HCT116 (cell line): ENCODE results near the gene RAD17. TPM values are rescaled to one million over a fixed set of nuclear protein-coding genes. Genes with fewer than 3 reads are reported as not detected.

Source experiments
- ATAC-seq: fragments of 200-7000 bp; cut with Tn5 transposase; 2 replicates; pipeline ENCODE4 v1.9.1; 2020; ENCODE audit warnings: mild to moderate bottlenecking, moderate library complexity
- BruUV-seq: library from RNA; stranded (reverse); fragments of 400-500 nt; replicated peaks from 2 replicates; lab custom pipeline; 2021; lab: Mats Ljungman, UMichigan
- CTCF ChIA-PET: fragments of 300-600 bp; sonication (Branson Sonifier 250); formaldehyde crosslinking; loops from one replicate; lab custom pipeline; 2021; ENCODE audit warnings: antibody characterized with exemption; lab: Charles Lee
- POLR2A ChIA-PET: fragments of 300-600, 350-600 bp; sonication (Branson Sonifier 250); formaldehyde crosslinking; loops from one replicate; lab custom pipeline; 2021; ENCODE audit warnings: antibody characterized with exemption; lab: Charles Lee
- RAD21 ChIA-PET, 2 experiments: fragments of 300-600 bp; sonication (Branson Sonifier 250); formaldehyde crosslinking; loops; one replicate each; lab custom pipeline; 2023; ENCODE audit warnings: low total read pairs in 2 of 2; ENCODE audit not compliant: uncharacterized antibody in 2 of 2, unreplicated experiment in 2 of 2, low non-redundant PET in 1 of 2; lab: Charles Lee
- DNase-seq: peaks from one replicate; pipeline ENCODE4 v3.0.0-alpha.2; 2010; ENCODE audit warnings: low read depth, low spot score
- H2AFZ ChIP-seq: fragments of 200-600 bp; shearing (Covaris generic), sonication (generic); 2 replicates; pipeline ENCODE4 v1.6.1; 2017; ENCODE audit warnings: low read depth, mixed run types, mixed read lengths, antibody characterized with exemption, low read length; ENCODE audit not compliant: poor library complexity, severe bottlenecking
- H3K27ac ChIP-seq: 2 replicates; pipeline ENCODE4 v1.5.1; 2012; ENCODE audit warnings: low read depth, low read length
- H3K27me3 ChIP-seq: fragments of 200-600 bp; sonication (generic); 2 replicates; pipeline ENCODE4 v1.6.1; 2016; ENCODE audit warnings: mixed run types, low read length, mixed read lengths; ENCODE audit not compliant: insufficient read depth
- H3K36me3 ChIP-seq, 2 experiments: fragments of 200-500 bp in 1 of 2; fragments of 200-600 bp in 1 of 2; sonication (Bioruptor generic) in 1 of 2; sonication (generic) in 1 of 2; 2 replicates each; pipeline versions ENCODE4 v1.5.1 to v1.6.1; 2014 to 2016; ENCODE audit warnings: low read length in 2 of 2, inconsistent platforms in 1 of 2, mixed read lengths in 1 of 2, mixed run types in 1 of 2; ENCODE audit not compliant: insufficient read depth in 2 of 2, control insufficient read depth in 1 of 2
- H3K4me1 ChIP-seq, 2 experiments: fragments of 200-600 bp in 1 of 2; sonication (generic) in 1 of 2; 2 replicates each; pipeline versions ENCODE4 v1.5.1 to v1.6.1; 2012 to 2017; ENCODE audit warnings: low read length in 2 of 2, inconsistent platforms in 1 of 2, mild to moderate bottlenecking in 1 of 2, mixed read lengths in 1 of 2, mixed run types in 1 of 2, moderate library complexity in 1 of 2; ENCODE audit not compliant: insufficient read depth in 2 of 2, control insufficient read depth in 1 of 2
- H3K4me2 ChIP-seq: fragments of 200-600 bp; sonication (generic); 2 replicates; pipeline ENCODE4 v1.6.1; 2017; ENCODE audit warnings: mixed run types, low read length, mixed read lengths
- H3K4me3 ChIP-seq, 2 experiments: fragments of 200-600 bp in 1 of 2; sonication (generic) in 1 of 2; replicated peaks in 1 of 2; 2 replicates each; pipeline ENCODE4 v1.5.1; 2011 to 2016; ENCODE audit warnings: low read length in 2 of 2, control low read depth in 1 of 2, low read depth in 1 of 2, mild to moderate bottlenecking in 1 of 2, mixed read lengths in 1 of 2, mixed run types in 1 of 2
- H3K79me2 ChIP-seq: fragments of 200-600 bp; sonication (generic); 2 replicates; pipeline ENCODE4 v1.6.1; 2017; ENCODE audit warnings: mild to moderate bottlenecking, mixed run types, low read length, moderate library complexity, mixed read lengths; ENCODE audit not compliant: insufficient read depth
- H3K9ac ChIP-seq: fragments of 200-600 bp; sonication (generic); 2 replicates; pipeline ENCODE4 v1.6.1; 2016; ENCODE audit warnings: low read length, mixed read lengths
- H3K9me2 ChIP-seq: fragments of 200-600 bp; sonication (generic), shearing (Covaris generic); 2 replicates; pipeline ENCODE4 v1.6.1; 2017; ENCODE audit warnings: mixed run types, mild to moderate bottlenecking, moderate library complexity; ENCODE audit not compliant: insufficient read depth
- H3K9me3 ChIP-seq, 2 experiments: fragments of 200-500 bp in 1 of 2; fragments of 200-600 bp in 1 of 2; sonication (Bioruptor generic) in 1 of 2; sonication (generic) in 1 of 2; 2 replicates each; pipeline ENCODE4 v1.6.1; 2014 to 2017; ENCODE audit warnings: low read length in 2 of 2, mixed read lengths in 2 of 2, inconsistent platforms in 1 of 2, low read depth in 1 of 2, mild to moderate bottlenecking in 1 of 2, mixed run types in 1 of 2, moderate library complexity in 1 of 2; ENCODE audit not compliant: control insufficient read depth in 1 of 2, insufficient read depth in 1 of 2
- H4K20me1 ChIP-seq: fragments of 200-600 bp; sonication (generic), shearing (Covaris generic); 2 replicates; pipeline ENCODE4 v1.6.1; 2017; ENCODE audit warnings: mixed run types, mild to moderate bottlenecking, moderate library complexity; ENCODE audit not compliant: insufficient read depth
- CBX3 ChIP-seq: IDR thresholded peaks from 2 replicates; pipeline ENCODE4 v1.6.1; 2012; ENCODE audit warnings: low read depth
- CEBPB ChIP-seq: IDR thresholded peaks from 2 replicates; pipeline ENCODE4 v1.6.1; 2012; ENCODE audit warnings: low read depth
- CTCF ChIP-seq, 3 experiments: fragments of 200-600 bp in 1 of 3; sonication (generic) in 1 of 3; IDR thresholded peaks in 2 of 3; conservative IDR thresholded peaks in 1 of 3; 2 replicates each; pipeline ENCODE4 v1.5.1; 2012 to 2017; ENCODE audit warnings: low read depth in 2 of 3, low read length in 2 of 3, antibody characterized with exemption in 1 of 3, borderline replicate concordance in 1 of 3, control low read depth in 1 of 3, mild to moderate bottlenecking in 1 of 3, mixed read lengths in 1 of 3, mixed run types in 1 of 3, moderate library complexity in 1 of 3; ENCODE audit not compliant: insufficient read depth in 1 of 3
- EGR1 ChIP-seq: IDR thresholded peaks from 2 replicates; pipeline ENCODE4 v1.6.1; 2012; ENCODE audit warnings: low read depth
- MAX ChIP-seq: IDR thresholded peaks from 2 replicates; pipeline ENCODE4 v1.6.1; 2012
- POLR2AphosphoS5 ChIP-seq: IDR thresholded peaks from 2 replicates; pipeline ENCODE4 v1.6.1; 2011; ENCODE audit warnings: mild to moderate bottlenecking, low read depth, low read length, moderate library complexity
- RAD21 ChIP-seq: IDR thresholded peaks from 2 replicates; pipeline ENCODE4 v1.6.1; 2012; ENCODE audit warnings: low read depth, mild to moderate bottlenecking
- REST ChIP-seq: IDR thresholded peaks from 2 replicates; pipeline ENCODE4 v1.6.1; 2012; ENCODE audit warnings: low read depth
- SP1 ChIP-seq: IDR thresholded peaks from 2 replicates; pipeline ENCODE4 v1.6.1; 2012; ENCODE audit warnings: low read depth
- YY1 ChIP-seq: IDR thresholded peaks from 2 replicates; pipeline ENCODE4 v1.6.1; 2011; ENCODE audit warnings: low read length, low read depth, moderate library complexity, mild to moderate bottlenecking; ENCODE audit not compliant: insufficient replicate concordance; ENCODE audit errors: extremely low read depth
- ZBTB33 ChIP-seq: IDR thresholded peaks from 2 replicates; pipeline ENCODE4 v1.6.1; 2011; ENCODE audit warnings: mild to moderate bottlenecking, low read length, moderate library complexity; ENCODE audit not compliant: insufficient replicate concordance; ENCODE audit errors: extremely low read depth
- intact Hi-C: fragments of 100-400 bp; cut with micrococcal nuclease; formaldehyde crosslinking; loops from 2 replicates; pipeline ENCODE4 v1.10.0; 2022
- total RNA-seq: library from RNA; stranded (reverse); gene quantifications from one replicate; pipeline ENCODE4 v1.2.1, GENCODE V29; 2021; ENCODE audit not compliant: unreplicated experiment

The RAD17 gene
- total RNA-seq, 1 experiment from 2014 or later = 29.0 TPM

- Histone ChIP-seq H3K4me2 (no peak overlapping the region), H3K27me3 (no peaks in the 10 kb centered on the region), H3K4me1 (peaks cover 2 to 10% of the 10 kb centered on the region in 2 experiments; a peak in 3 of 4 replicates), H3K4me3 (no peak overlapping the region), H3K9me3 (no peaks in the 10 kb centered on the region), H3K36me3 (peaks cover 0 to 9% of the 10 kb centered on the region in 2 experiments), H3K9me2 (no peaks in the 10 kb centered on the region), H4K20me1 (no peaks in the 10 kb centered on the region), H2AFZ (no peak overlapping the region), H3K27ac (no peak overlapping the region), H3K79me2 (peaks cover 24% of the 10 kb centered on the region), H3K9ac (no peak overlapping the region)
- no peak for DNase-seq
- intact Hi-C loops = no loop called here
- ChIA-PET CTCF (no interaction called here), RAD21 (no interaction called here), POLR2A (no interaction called here)
- TF ChIP-seq ZBTB33 (no peak), CEBPB (no peak), CBX3 (no peak), CTCF (IDR thresholded peaks at IDR 0.05 in 2 of 3, conservative IDR thresholded peaks at IDR 0.05 in 1 of 3; ENCODE audit: borderline replicate concordance in 1 of 3, insufficient read depth in 1 of 3, low read depth in 2 of 3, low read length in 2 of 3) (no peak), SP1 (no peak), REST (no peak), EGR1 (no peak), RAD21 (no peak), MAX (no peak), YY1 (no peak), POLR2AphosphoS5 (no peak)
- ATAC-seq = no peak
- no TSS peak for BruUV-seq
These were observed 5.4 kb downstream of the RAD17 start for GRCh38 chr5:69374911-69375446.
